Mesothelial cell of epicardium (in vitro differentiated cells): ENCODE results near the gene PLCB4. TPM values are rescaled to one million over a fixed set of nuclear protein-coding genes. Genes with fewer than 3 reads are reported as not detected.

Experiments
- DNase-seq, 2 experiments: peaks; one replicate each; pipeline ENCODE4 v3.0.0; 2021; ENCODE audit warnings: low spot score in 2 of 2; ENCODE audit not compliant: unreplicated experiment in 2 of 2
- H3K27ac Mint-ChIP-seq: 2 replicates; pipeline ENCODE4 v1.8.0; 2021; ENCODE audit warnings: mixed read lengths
- H3K27me3 Mint-ChIP-seq: 2 replicates; pipeline ENCODE4 v1.8.0; 2021; ENCODE audit warnings: low read depth, mixed read lengths
- H3K36me3 Mint-ChIP-seq: 2 replicates; pipeline ENCODE4 v1.8.0; 2021; ENCODE audit warnings: mixed read lengths
- H3K4me1 Mint-ChIP-seq: 2 replicates; pipeline ENCODE4 v1.8.0; 2021; ENCODE audit warnings: mixed read lengths
- H3K4me3 Mint-ChIP-seq: 2 replicates; pipeline ENCODE4 v1.8.0; 2021; ENCODE audit warnings: mild to moderate bottlenecking, moderate library complexity, mixed read lengths
- H3K9me3 Mint-ChIP-seq: 2 replicates; pipeline ENCODE4 v1.8.0; 2021; ENCODE audit warnings: mixed read lengths
- total RNA-seq: library from RNA; stranded (reverse); gene quantifications from 3 replicates; pipeline ENCODE4 v1.2.1, GENCODE V29; 2021
- TF ChIP-seq, protein P1 (sequence below): fragments of 200-600 bp; sonication (generic); IDR thresholded peaks from one replicate; pipeline ENCODE4 v1.5.0; 2021; ENCODE audit warnings: antibody characterized with exemption; ENCODE audit not compliant: unreplicated experiment

PLCB4 gene
- total RNA-seq, 1 donor from 2014 or later: 14.0 TPM

GRCh38 chr20:9092655-9093054, 23.8 kb downstream of the PLCB4 start:
- no peak for DNase-seq
- H3K4me3 Mint-ChIP-seq: no peak overlapping the region
- no peaks in the 10 kb centered on the region for H3K36me3 Mint-ChIP-seq
- H3K27me3 Mint-ChIP-seq: no peaks in the 10 kb centered on the region
- H3K4me1 Mint-ChIP-seq: peaks cover 34% of the 10 kb centered on the region
- H3K27ac Mint-ChIP-seq: no peak overlapping the region
- no peaks in the 10 kb centered on the region for H3K9me3 Mint-ChIP-seq
- TF ChIP-seq, protein P1, sequence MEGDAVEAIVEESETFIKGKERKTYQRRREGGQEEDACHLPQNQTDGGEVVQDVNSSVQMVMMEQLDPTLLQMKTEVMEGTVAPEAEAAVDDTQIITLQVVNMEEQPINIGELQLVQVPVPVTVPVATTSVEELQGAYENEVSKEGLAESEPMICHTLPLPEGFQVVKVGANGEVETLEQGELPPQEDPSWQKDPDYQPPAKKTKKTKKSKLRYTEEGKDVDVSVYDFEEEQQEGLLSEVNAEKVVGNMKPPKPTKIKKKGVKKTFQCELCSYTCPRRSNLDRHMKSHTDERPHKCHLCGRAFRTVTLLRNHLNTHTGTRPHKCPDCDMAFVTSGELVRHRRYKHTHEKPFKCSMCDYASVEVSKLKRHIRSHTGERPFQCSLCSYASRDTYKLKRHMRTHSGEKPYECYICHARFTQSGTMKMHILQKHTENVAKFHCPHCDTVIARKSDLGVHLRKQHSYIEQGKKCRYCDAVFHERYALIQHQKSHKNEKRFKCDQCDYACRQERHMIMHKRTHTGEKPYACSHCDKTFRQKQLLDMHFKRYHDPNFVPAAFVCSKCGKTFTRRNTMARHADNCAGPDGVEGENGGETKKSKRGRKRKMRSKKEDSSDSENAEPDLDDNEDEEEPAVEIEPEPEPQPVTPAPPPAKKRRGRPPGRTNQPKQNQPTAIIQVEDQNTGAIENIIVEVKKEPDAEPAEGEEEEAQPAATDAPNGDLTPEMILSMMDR: no peak

DNA sequence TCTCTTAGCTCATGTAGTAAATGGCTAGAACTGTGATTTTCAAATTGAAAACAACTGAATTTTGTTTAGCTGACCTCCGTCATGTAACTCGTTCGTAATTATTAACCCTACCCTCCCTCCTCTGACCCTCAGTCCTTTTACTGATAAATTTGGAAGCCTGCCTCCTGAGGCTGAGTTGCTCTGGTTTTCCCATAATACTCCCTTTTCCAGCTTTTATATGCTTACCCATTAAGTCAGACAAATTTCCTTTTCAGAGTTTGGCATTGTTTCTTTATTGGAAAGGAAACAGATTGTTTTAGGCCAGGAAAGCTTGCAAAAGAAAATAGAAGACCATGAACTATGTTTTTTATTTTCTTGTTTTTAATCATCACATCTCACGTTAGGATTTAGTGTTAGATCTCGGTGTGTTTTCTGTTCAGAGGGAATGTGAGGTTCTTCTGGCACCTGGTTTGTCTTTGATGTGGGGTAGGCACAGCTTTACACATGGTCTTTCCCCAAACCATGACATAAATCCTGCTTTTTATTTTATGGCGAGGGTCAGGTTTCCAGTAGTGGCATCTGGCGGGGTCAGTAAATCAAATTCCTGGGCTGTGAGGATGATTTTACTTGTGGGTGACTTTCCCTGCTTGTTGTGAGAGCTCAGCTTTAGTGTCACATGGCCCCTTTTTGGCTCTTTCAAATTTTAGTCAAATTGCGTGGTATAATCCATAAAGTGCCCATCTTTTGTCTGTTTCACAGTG, 24.5 kb downstream of the PLCB4 start:
- H3K27ac Mint-ChIP-seq: peak overlapping the region; percentile 23
- DNase-seq: no peak
- no peak overlapping the region for H3K4me3 Mint-ChIP-seq
- no peaks in the 10 kb centered on the region for H3K27me3 Mint-ChIP-seq
- no peaks in the 10 kb centered on the region for H3K9me3 Mint-ChIP-seq
- no peaks in the 10 kb centered on the region for H3K36me3 Mint-ChIP-seq
- TF ChIP-seq, protein P1: no peak
- H3K4me1 Mint-ChIP-seq: peaks cover 28% of the 10 kb centered on the region

GRCh38 chr20:9099372-9099771, 30.5 kb downstream of the PLCB4 start:
- H3K27ac Mint-ChIP-seq: no peak overlapping the region

DNA sequence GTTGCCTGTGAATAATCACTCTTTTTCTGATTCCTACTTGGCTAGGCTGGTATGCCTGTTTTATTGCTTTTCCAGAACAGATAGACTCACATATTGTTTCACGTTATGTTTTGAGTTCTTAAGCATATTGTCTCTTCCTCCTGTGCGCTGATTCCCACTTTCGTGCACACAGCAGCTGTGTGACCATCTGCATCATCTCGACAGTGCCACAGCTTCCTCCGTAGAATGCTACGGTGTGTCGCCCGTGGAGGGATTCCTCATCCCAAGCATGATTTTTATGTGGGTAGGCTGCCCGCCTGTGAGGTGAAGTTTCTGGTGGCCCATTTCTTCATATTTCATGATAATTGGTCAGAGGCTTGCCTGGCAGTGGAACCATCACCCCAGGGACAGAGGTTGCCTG, 31.8 kb downstream of the PLCB4 start:
- no peak for DNase-seq
- TF ChIP-seq, protein P1: no peak
- no peaks in the 10 kb centered on the region for H3K36me3 Mint-ChIP-seq
- H3K4me3 Mint-ChIP-seq: no peak overlapping the region
- no peaks in the 10 kb centered on the region for H3K27me3 Mint-ChIP-seq
- H3K4me1 Mint-ChIP-seq: no peaks in the 10 kb centered on the region
- no peaks in the 10 kb centered on the region for H3K9me3 Mint-ChIP-seq
- no peak overlapping the region for H3K27ac Mint-ChIP-seq

More at GRCh38 chr20:9099372-9099771, 30.5 kb downstream of the PLCB4 start:
- H3K4me1 Mint-ChIP-seq: no peaks in the 10 kb centered on the region
- TF ChIP-seq, protein P1: no peak
- no peaks in the 10 kb centered on the region for H3K36me3 Mint-ChIP-seq
- H3K4me3 Mint-ChIP-seq: no peak overlapping the region
- H3K27me3 Mint-ChIP-seq: no peaks in the 10 kb centered on the region
- DNase-seq: no peak
- no peaks in the 10 kb centered on the region for H3K9me3 Mint-ChIP-seq

GRCh38 chr20:9102456-9102855, 33.6 kb downstream of the PLCB4 start:
- no peak overlapping the region for H3K27ac Mint-ChIP-seq
- no peaks in the 10 kb centered on the region for H3K4me1 Mint-ChIP-seq
- H3K4me3 Mint-ChIP-seq: no peak overlapping the region

More at GRCh38 chr20:9102456-9102855, 33.6 kb downstream of the PLCB4 start:
- Mint-ChIP-seq H3K9me3 (no peaks in the 10 kb centered on the region), H3K36me3 (no peaks in the 10 kb centered on the region), H3K27me3 (no peaks in the 10 kb centered on the region)
- TF ChIP-seq, protein P1: no peak
- no peak for DNase-seq
